ENCODE measurements around the gene ST8SIA6. TPM values are rescaled to one million over a fixed set of nuclear protein-coding genes. Genes with fewer than 3 reads are reported as not detected.
A peak's percentile ranks its signal among the peaks of the same experiment; 100 is the strongest.

The ST8SIA6 gene
- total RNA-seq, 2 donors from 2014 or later, result 0.33 to 1.1 TPM

GRCh38 chr10:17413876-17414275 is 40.5 kb downstream of the ST8SIA6 start:
- DNase-seq, result no peak

GRCh38 chr10:17412323-17412722 is 42.1 kb downstream of the ST8SIA6 start:
- 67 to 74% methylated on average over 1 to 2 of the region's 2 CpGs for WGBS, 2 experiments (ENCODE audit: insufficient coverage in 1 of 2, insufficient read length in 1 of 2)
- H3K4me1 Mint-ChIP-seq, result peaks cover 22% of the 10 kb centered on the region

More at GRCh38 chr10:17413876-17414275, 40.5 kb downstream of the ST8SIA6 start:
- H3K4me3 Mint-ChIP-seq, result no peak overlapping the region
- no peak overlapping the region for H3K27ac Mint-ChIP-seq
- no peaks in the 10 kb centered on the region for H3K27me3 ChIP-seq (ENCODE audit: control insufficient read depth, insufficient read depth, low read length, poor library complexity, severe bottlenecking)
- TF ChIP-seq CTCF (conservative IDR thresholded peaks at IDR 0.05), result no peak
- no peaks in the 10 kb centered on the region for H3K27me3 Mint-ChIP-seq (ENCODE audit: insufficient read depth)
- H3K4me1 ChIP-seq (ENCODE audit: control insufficient read depth, insufficient read depth, low read length), result no peaks in the 10 kb centered on the region
- H3K9ac ChIP-seq (ENCODE audit: extremely low read depth, low read length, poor library complexity, severe bottlenecking), result no peak overlapping the region
- WGBS, 2 experiments (ENCODE audit: insufficient coverage in 1 of 2, insufficient read length in 1 of 2), result 76 to 100% methylated on average over 2 of the region's 2 CpGs
- peaks cover 15% of the 10 kb centered on the region for H3K9me3 ChIP-seq (ENCODE audit: control insufficient read depth, low read length)
- peaks cover 27% of the 10 kb centered on the region for H3K4me1 Mint-ChIP-seq
- no peaks in the 10 kb centered on the region for H3K9me3 Mint-ChIP-seq
- H3K36me3 ChIP-seq (ENCODE audit: control insufficient read depth, insufficient read depth, low read length), result no peaks in the 10 kb centered on the region
- no peak overlapping the region for H3K4me3 ChIP-seq (ENCODE audit: low read length)
- no peak overlapping the region for H3K27ac ChIP-seq (ENCODE audit: low read depth, low read length)
- H3K36me3 Mint-ChIP-seq (ENCODE audit: low read depth), result no peaks in the 10 kb centered on the region

GRCh38 chr10:17410907-17411306 is 43.5 kb downstream of the ST8SIA6 start:
- H3K36me3 ChIP-seq (ENCODE audit: control insufficient read depth, insufficient read depth, low read length), result no peaks in the 10 kb centered on the region
- no peak overlapping the region for H3K27ac ChIP-seq (ENCODE audit: low read depth, low read length)
- Mint-ChIP-seq H3K4me3 (no peak overlapping the region), H3K27me3 (ENCODE audit: insufficient read depth) (no peaks in the 10 kb centered on the region), H3K9me3 (peaks cover 13% of the 10 kb centered on the region), H3K36me3 (ENCODE audit: low read depth) (peaks cover 4% of the 10 kb centered on the region), H3K27ac (no peak overlapping the region), H3K4me1 (peaks cover 28% of the 10 kb centered on the region)
- no peak overlapping the region for H3K9ac ChIP-seq (ENCODE audit: extremely low read depth, low read length, poor library complexity, severe bottlenecking)
- H3K27me3 ChIP-seq (ENCODE audit: control insufficient read depth, insufficient read depth, low read length, poor library complexity, severe bottlenecking), result no peaks in the 10 kb centered on the region
- 98% methylated on average over 5 of the region's 5 CpGs; no CpG with 5 or more reads in 1 of the 2 experiments for WGBS, 2 experiments (ENCODE audit: insufficient coverage in 1 of 2, insufficient read length in 1 of 2)
- peaks cover 5% of the 10 kb centered on the region for H3K4me1 ChIP-seq (ENCODE audit: control insufficient read depth, insufficient read depth, low read length)
- TF ChIP-seq CTCF (conservative IDR thresholded peaks at IDR 0.05), result no peak
- H3K9me3 ChIP-seq (ENCODE audit: control insufficient read depth, low read length), result peaks cover 23% of the 10 kb centered on the region
- H3K4me3 ChIP-seq (ENCODE audit: low read length), result no peak overlapping the region
- DNase-seq, result no peak

More at GRCh38 chr10:17412323-17412722, 42.1 kb downstream of the ST8SIA6 start:
- Mint-ChIP-seq H3K27me3 (ENCODE audit: insufficient read depth) (no peaks in the 10 kb centered on the region), H3K4me3 (no peak overlapping the region), H3K36me3 (ENCODE audit: low read depth) (peaks cover 1% of the 10 kb centered on the region), H3K27ac (no peak overlapping the region), H3K9me3 (peaks cover 7% of the 10 kb centered on the region)
- H3K27me3 ChIP-seq (ENCODE audit: control insufficient read depth, insufficient read depth, low read length, poor library complexity, severe bottlenecking), result no peaks in the 10 kb centered on the region
- H3K4me3 ChIP-seq (ENCODE audit: low read length), result no peak overlapping the region
- H3K27ac ChIP-seq (ENCODE audit: low read depth, low read length), result no peak overlapping the region
- peak; percentile 77 for DNase-seq
- no peaks in the 10 kb centered on the region for H3K4me1 ChIP-seq (ENCODE audit: control insufficient read depth, insufficient read depth, low read length)
- peaks cover 25% of the 10 kb centered on the region for H3K9me3 ChIP-seq (ENCODE audit: control insufficient read depth, low read length)
- no peaks in the 10 kb centered on the region for H3K36me3 ChIP-seq (ENCODE audit: control insufficient read depth, insufficient read depth, low read length)
- H3K9ac ChIP-seq (ENCODE audit: extremely low read depth, low read length, poor library complexity, severe bottlenecking), result no peak overlapping the region
- TF ChIP-seq CTCF (conservative IDR thresholded peaks at IDR 0.05), result peak; percentile 65
